Transverse colon (tissue), 4 donors: ENCODE measurements around the gene ATRAID. TPM values are rescaled to one million over a fixed set of nuclear protein-coding genes. Genes with fewer than 3 reads are reported as not detected.

ENCODE experiments used
- DNase-seq: peaks from one replicate; pipeline ENCODE4 v3.0.0-alpha.2; 2019
- H3K27ac ChIP-seq, 4 donors: fragments of 200-600 bp; sonication (generic); 2 replicates each; pipeline ENCODE4 v1.5.1; 2016 to 2018; ENCODE audit warnings: inconsistent platforms in 4 of 4
- H3K27me3 ChIP-seq: fragments of 200-600 bp; sonication (generic); 2 replicates; pipeline ENCODE4 v1.5.1; 2017; ENCODE audit warnings: inconsistent platforms
- H3K36me3 ChIP-seq, 4 donors: fragments of 200-600 bp; sonication (generic); 2 replicates each; pipeline ENCODE4 v1.5.1; 2017 to 2019; ENCODE audit warnings: inconsistent platforms in 4 of 4
- H3K4me1 ChIP-seq, 4 donors: fragments of 200-600 bp; sonication (generic); 2 replicates each; pipeline ENCODE4 v1.5.1; 2017 to 2020; ENCODE audit warnings: inconsistent platforms in 4 of 4
- H3K4me3 ChIP-seq, 4 donors: fragments of 200-600 bp; sonication (generic); 1 replicate in 1 of 4; 2 replicates in 3 of 4; pipeline versions ENCODE4 v1.5.1 to v1.6.1; 2017 to 2019; ENCODE audit warnings: inconsistent platforms in 4 of 4
- H3K9me3 ChIP-seq, 2 donors: fragments of 200-600 bp; sonication (generic); 2 replicates each; pipeline ENCODE4 v1.5.1; 2017 to 2019; ENCODE audit warnings: inconsistent platforms in 2 of 2
- EP300 ChIP-seq: sonication (generic); formaldehyde crosslinking; IDR thresholded peaks from one replicate; pipeline ENCODE4 v1.6.1; 2017; ENCODE audit warnings: antibody characterized with exemption, low read depth
- POLR2A ChIP-seq: fragments of 450-650 bp; IDR thresholded peaks from one replicate; pipeline ENCODE4 v1.6.1; 2016; ENCODE audit warnings: antibody characterized with exemption, mild to moderate bottlenecking, moderate library complexity
- POLR2AphosphoS5 ChIP-seq, 3 donors: sonication (generic); formaldehyde crosslinking; IDR thresholded peaks; one replicate each; pipeline ENCODE4 v1.6.1; 2016; ENCODE audit warnings: antibody characterized with exemption in 3 of 3
- whole genome bisulfite sequencing, 2 donors: methylation state at CpG; one replicate each; pipeline ENCODE4 v1.1.5; 2018; ENCODE audit warnings: low coverage in 1 of 2; 5-methylcytosine and 5-hydroxymethylcytosine counted together
- in situ Hi-C, 4 donors: fragments of 200-750 bp; cut with MboI; loops; one replicate each; pipeline versions ENCODE4 v1.15.0 to v1.15.1; 2017; ENCODE audit warnings: low sequenced_read_pairs in 3 of 4, low pct_ligation_motif_present in 1 of 4, low pct_unique_long_range_greater_than_20kb in 1 of 4
- intact Hi-C: fragments of 100-400 bp; cut with DNase I; formaldehyde crosslinking; loops from one replicate; pipeline ENCODE4 v1.15.1; 2023; ENCODE audit warnings: low total_unique reads
- total RNA-seq, 4 donors: library from RNA; depleted of rRNA; stranded (reverse); fragments of >200 nt; gene quantifications; one replicate each; pipeline ENCODE4 v1.1.0, GENCODE V29; 2016
- TF ChIP-seq, protein P1 (sequence below), 5 experiments: fragments of 200-600 bp in 3 of 5; fragments of 450-650 bp in 2 of 5; sonication (generic) in 3 of 5; IDR thresholded peaks; 1 replicate in 2 of 5; 2 replicates in 3 of 5; pipeline ENCODE4 v1.5.1; 2016 to 2017; ENCODE audit warnings: antibody characterized with exemption in 5 of 5, inconsistent platforms in 3 of 5, mild to moderate bottlenecking in 2 of 5, moderate library complexity in 1 of 5

Gene ATRAID, protein sequence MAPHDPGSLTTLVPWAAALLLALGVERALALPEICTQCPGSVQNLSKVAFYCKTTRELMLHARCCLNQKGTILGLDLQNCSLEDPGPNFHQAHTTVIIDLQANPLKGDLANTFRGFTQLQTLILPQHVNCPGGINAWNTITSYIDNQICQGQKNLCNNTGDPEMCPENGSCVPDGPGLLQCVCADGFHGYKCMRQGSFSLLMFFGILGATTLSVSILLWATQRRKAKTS
- 100 to 1,000 TPM in 2 of 4 donors, 10 to 100 TPM in 2; 64.7 to 179 (median 121) TPM for total RNA-seq

DNA sequence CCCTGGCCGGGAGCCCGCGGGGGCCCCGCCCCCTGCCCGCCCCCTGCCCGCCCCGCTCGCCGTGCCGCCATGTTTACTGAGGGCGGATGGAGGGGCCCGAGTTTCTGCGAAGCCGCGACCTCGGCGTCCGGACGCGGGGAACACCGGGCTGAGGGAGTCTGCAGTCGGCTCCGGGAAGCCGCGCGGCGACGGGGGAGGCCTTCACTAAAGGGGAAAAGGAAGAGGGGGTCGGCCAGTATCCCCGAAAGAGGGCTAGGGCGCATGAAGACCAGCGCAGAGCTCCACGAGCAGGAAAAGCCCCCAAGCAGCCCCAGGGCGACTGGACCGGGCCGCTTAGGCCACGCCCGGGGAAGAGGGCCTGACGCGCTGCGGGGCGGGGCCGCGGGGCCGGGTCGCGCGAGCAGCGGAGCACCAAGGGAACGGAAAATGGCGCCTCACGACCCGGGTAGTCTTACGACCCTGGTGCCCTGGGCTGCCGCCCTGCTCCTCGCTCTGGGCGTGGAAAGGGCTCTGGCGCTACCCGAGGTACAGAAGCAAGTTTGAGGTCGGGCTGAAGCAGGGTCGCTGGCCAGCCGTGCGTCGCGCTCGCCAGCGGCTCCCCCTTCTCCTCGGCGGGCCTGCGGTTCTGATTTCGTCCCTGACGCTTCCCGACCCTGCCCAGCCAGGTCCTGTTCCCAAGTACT is at the start of gene ATRAID, which contains the start of gene SLC5A6:
ATRAID (plus strand) TSS at position 99 of the 683 bp plus-strand sequence; CDS start at position 427, 328 bp downstream.
SLC5A6 (minus strand) TSS at position 326 of the 683 bp plus-strand sequence. CDS start 4,618 bp downstream, outside the sequence.
- TF ChIP-seq POLR2AphosphoS5 (IDR thresholded peaks at IDR 0.05) (peak; percentile 85 to 95 (median 93)), POLR2A (peak; percentile 93), EP300 (no peak)
- TF ChIP-seq, protein P1, sequence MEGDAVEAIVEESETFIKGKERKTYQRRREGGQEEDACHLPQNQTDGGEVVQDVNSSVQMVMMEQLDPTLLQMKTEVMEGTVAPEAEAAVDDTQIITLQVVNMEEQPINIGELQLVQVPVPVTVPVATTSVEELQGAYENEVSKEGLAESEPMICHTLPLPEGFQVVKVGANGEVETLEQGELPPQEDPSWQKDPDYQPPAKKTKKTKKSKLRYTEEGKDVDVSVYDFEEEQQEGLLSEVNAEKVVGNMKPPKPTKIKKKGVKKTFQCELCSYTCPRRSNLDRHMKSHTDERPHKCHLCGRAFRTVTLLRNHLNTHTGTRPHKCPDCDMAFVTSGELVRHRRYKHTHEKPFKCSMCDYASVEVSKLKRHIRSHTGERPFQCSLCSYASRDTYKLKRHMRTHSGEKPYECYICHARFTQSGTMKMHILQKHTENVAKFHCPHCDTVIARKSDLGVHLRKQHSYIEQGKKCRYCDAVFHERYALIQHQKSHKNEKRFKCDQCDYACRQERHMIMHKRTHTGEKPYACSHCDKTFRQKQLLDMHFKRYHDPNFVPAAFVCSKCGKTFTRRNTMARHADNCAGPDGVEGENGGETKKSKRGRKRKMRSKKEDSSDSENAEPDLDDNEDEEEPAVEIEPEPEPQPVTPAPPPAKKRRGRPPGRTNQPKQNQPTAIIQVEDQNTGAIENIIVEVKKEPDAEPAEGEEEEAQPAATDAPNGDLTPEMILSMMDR (IDR thresholded peaks at IDR 0.05): no peak
- in situ Hi-C loops: loop anchor here in 1 of 4 donors (25.0 kb wide), 1 partner anchor 100 kb away; the partner anchor contains the start of genes ABHD1 and CGREF1
- Histone ChIP-seq H3K36me3 (peaks cover 0 to 5% (median 0%) of the 10 kb centered on the region in 4 donors), H3K27me3 (no peaks in the 10 kb centered on the region), H3K9me3 (no peaks in the 10 kb centered on the region), H3K4me3 (peak within 1 kb of the TSS; percentile 61 to 90 (median 80)), H3K27ac (peak within 1 kb of the TSS; percentile 94 to 98 (median 96)), H3K4me1 (peaks cover 12 to 38% (median 17%) of the 10 kb centered on the region in 4 donors)
- peak; percentile 92 for DNase-seq
- 0% methylated on average over 48 of the region's 73 CpGs; no CpG with 5 or more reads in 1 of the 2 donors for WGBS, 2 donors
- intact Hi-C loops: loop anchor here (10.0 kb wide), 1 partner anchor 77 kb away; the partner anchor contains the start of genes PREB and PRR30

DNA sequence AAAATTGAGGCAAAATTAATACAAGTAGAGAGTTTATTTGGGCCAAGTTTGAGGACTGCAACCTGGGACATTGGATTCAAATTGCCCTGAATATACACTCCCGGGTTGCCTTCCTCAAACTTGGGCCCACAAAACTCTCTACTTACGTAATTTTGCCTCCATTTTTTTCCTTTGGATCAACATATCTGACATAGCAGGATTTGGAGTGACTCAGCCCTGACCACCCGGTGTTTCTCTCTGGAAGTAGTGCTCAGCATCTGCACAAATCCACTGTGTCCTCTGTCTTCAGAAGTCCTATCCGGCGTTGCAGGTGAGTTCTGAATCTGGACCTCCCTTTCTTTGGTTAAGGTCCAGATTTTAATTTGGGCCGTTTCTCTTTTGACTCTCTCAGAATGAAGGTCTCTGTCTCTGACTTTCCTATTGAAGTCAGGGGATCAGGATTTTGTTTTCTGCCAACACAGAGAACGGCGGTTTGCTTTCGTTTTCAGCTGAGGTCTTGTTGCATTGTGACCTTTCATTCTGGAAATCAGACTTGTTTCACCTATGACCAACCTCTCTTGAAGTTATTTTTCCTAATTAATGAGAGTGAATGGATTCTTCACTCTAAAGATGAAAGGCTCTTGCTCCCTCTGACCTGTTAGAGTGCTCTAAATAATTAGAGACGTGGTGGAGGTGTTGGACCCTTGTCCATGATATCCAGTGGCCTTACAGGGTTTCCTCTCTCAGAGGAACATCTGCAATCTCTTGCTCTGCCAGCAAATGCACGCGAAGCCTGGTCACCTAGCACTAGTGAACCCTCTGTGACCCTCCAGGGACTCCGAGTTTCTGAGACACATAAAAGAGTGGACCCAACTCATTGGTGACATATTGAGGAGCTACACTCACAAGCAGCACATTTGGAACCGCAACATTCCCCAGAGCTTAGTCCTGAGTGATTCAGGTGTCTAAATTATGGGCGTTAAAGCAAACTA is 49.4 kb upstream of the ATRAID start:
- WGBS, 2 donors: 75 to 84% methylated on average over 6 to 15 of the region's 15 CpGs
- in situ Hi-C loops: no loop called here
- Histone ChIP-seq H3K36me3 (no peaks in the 10 kb centered on the region), H3K9me3 (no peaks in the 10 kb centered on the region), H3K27ac (peak overlapping the region in 3 of 4 donors; percentile 10 to 26 (median 16)), H3K27me3 (no peaks in the 10 kb centered on the region), H3K4me1 (no peaks in the 10 kb centered on the region), H3K4me3 (no peak overlapping the region)
- DNase-seq: no peak
- intact Hi-C loops: no loop called here
- TF ChIP-seq, protein P1 (IDR thresholded peaks at IDR 0.05): no peak
- TF ChIP-seq POLR2AphosphoS5 (IDR thresholded peaks at IDR 0.05) (no peak), EP300 (no peak), POLR2A (no peak)

DNA sequence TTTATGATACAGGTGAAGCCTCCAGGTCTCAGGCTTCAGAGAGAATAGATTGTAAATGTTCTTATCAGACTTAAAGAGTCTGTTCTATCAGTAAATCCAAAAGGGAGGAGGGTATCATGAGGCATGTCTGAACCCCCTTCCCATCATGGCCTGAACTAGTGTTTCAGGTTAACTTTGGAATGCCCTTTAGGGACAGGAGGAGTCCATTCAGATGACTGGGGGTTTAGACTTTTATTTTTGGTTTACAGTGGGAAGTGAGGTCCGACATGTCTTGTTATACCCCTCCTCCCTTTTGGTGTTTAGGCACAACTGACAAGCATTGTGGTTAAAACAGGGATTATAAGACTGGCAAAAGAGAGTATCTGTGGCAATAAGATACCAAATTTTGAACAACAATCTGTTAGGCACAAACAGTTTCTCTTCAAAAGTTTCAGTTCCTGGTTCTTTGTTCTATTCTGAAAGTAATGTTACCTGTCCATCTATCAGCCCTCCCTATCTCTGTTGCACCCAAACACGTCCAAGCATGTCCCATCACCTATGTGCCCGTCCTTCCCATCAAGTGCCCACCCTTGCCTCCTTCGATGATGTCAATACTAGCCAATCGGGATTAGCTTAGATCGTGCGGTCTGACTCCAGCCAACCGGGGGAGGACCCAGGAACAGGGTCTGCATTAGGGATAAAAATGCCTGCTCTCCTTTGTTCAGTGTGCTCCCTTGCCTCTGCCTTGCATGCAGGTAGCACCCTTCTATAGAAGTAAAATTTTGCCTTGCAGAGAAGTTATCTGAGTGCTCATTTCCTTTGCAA is 46.7 kb upstream of the ATRAID start:
- in situ Hi-C loops (no loop called here), intact Hi-C loops (no loop called here)
- Histone ChIP-seq H3K4me3 (no peak overlapping the region), H3K27ac (peak overlapping the region in 1 of 4 donors; percentile 22), H3K27me3 (no peaks in the 10 kb centered on the region), H3K36me3 (no peaks in the 10 kb centered on the region), H3K9me3 (no peaks in the 10 kb centered on the region), H3K4me1 (peaks cover 0 to 4% (median 4%) of the 10 kb centered on the region in 4 donors)
- TF ChIP-seq EP300: no peak
- TF ChIP-seq, protein P1 (IDR thresholded peaks at IDR 0.05): no peak
- no peak for TF ChIP-seq POLR2AphosphoS5 (IDR thresholded peaks at IDR 0.05)
- TF ChIP-seq POLR2A: no peak
- DNase-seq: no peak
- 82 to 85% methylated on average over 7 to 8 of the region's 8 CpGs for WGBS, 2 donors
